GM04503 (cell line): ENCODE data around the gene VAMP2.

Source experiments
- DNase-seq: peaks from one replicate; pipeline ENCODE4 v3.0.0-alpha.2; 2012; ENCODE audit warnings: low read depth

Gene VAMP2

GRCh38 chr17:8155231-8155995 is 7.3 kb downstream of the VAMP2 start:
- no peak for DNase-seq

- DNase-seq, result no peak
These were observed 8.1 kb downstream of the VAMP2 start for GRCh38 chr17:8154608-8155155.

GRCh38 chr17:8153957-8154607 is 8.7 kb downstream of the VAMP2 start:
- DNase-seq, result peak; percentile 91

- peak; percentile 93 for DNase-seq
These were observed 9.2 kb downstream of the VAMP2 start for GRCh38 chr17:8153525-8153956.

GRCh38 chr17:8153031-8153451 is 9.7 kb downstream of the VAMP2 start:
- DNase-seq, result no peak

- peak; percentile 76 for DNase-seq
These were observed 10.5 kb downstream of the VAMP2 start, which contains the start of gene PER1 for GRCh38 chr17:8152112-8152775. Gene PER1 (minus strand): TSS chr17:8152404. CDS start chr17:8150706, 1,698 bp downstream.

GRCh38 chr17:8151641-8152111 is 11.1 kb downstream of the VAMP2 start:
- DNase-seq, result no peak

- DNase-seq, result peak; percentile 55
These were observed 11.6 kb downstream of the VAMP2 start for GRCh38 chr17:8151120-8151640.

- DNase-seq, result no peak
These were observed 12.3 kb downstream of the VAMP2 start for GRCh38 chr17:8150194-8151119.

- no peak for DNase-seq
These were observed 13.1 kb downstream of the VAMP2 start for GRCh38 chr17:8149419-8150193.

- DNase-seq, result no peak
These were observed 14.2 kb downstream of the VAMP2 start for GRCh38 chr17:8148560-8148959.

- DNase-seq, result no peak
These were observed 14.8 kb downstream of the VAMP2 start for GRCh38 chr17:8147805-8148404.

GRCh38 chr17:8147141-8147804 is 15.5 kb downstream of the VAMP2 start:
- DNase-seq, result no peak

- no peak for DNase-seq
These were observed 16.2 kb downstream of the VAMP2 start for GRCh38 chr17:8146381-8147140.

- no peak for DNase-seq
These were observed 16.9 kb downstream of the VAMP2 start for GRCh38 chr17:8145811-8146210.

- no peak for DNase-seq
These were observed 18.1 kb downstream of the VAMP2 start for GRCh38 chr17:8144401-8145231.

- no peak for DNase-seq
These were observed 19.0 kb downstream of the VAMP2 start for GRCh38 chr17:8143581-8144400.
